H1 (cell line): ENCODE measurements around the gene LCE1F.

Experiments used
- BCL11A ChIP-seq, 2 experiments: IDR thresholded peaks; one replicate each; pipeline ENCODE4 v1.6.1; 2011; ENCODE audit warnings: low read depth in 2 of 2, low read length in 2 of 2, mild to moderate bottlenecking in 2 of 2
- CREB1 ChIP-seq: IDR thresholded peaks from 2 replicates; pipeline ENCODE4 v1.6.1; 2012; ENCODE audit warnings: inconsistent platforms
- POLR2A ChIP-seq, 2 experiments: IDR thresholded peaks; 1 replicate in 1 of 2; 2 replicates in 1 of 2; pipeline ENCODE4 v1.6.1; 2011; ENCODE audit warnings: low read depth in 2 of 2, low read length in 2 of 2, mild to moderate bottlenecking in 2 of 2; ENCODE audit errors: control extremely low read depth in 1 of 2
- TCF12 ChIP-seq: IDR thresholded peaks from 2 replicates; pipeline ENCODE4 v1.6.1; 2011; ENCODE audit warnings: low read depth, mild to moderate bottlenecking, low read length
- TF ChIP-seq, protein P1 (sequence below), 3 experiments: IDR thresholded peaks; 1 replicate in 2 of 3; 2 replicates in 1 of 3; pipeline versions ENCODE4 v1.5.1 to v1.6.1; 2011; ENCODE audit warnings: low read length in 3 of 3, mild to moderate bottlenecking in 3 of 3, inconsistent platforms in 2 of 3, low read depth in 1 of 3, moderate library complexity in 1 of 3; ENCODE audit not compliant: insufficient read depth in 1 of 3; ENCODE audit errors: control extremely low read depth in 1 of 3

DNA sequence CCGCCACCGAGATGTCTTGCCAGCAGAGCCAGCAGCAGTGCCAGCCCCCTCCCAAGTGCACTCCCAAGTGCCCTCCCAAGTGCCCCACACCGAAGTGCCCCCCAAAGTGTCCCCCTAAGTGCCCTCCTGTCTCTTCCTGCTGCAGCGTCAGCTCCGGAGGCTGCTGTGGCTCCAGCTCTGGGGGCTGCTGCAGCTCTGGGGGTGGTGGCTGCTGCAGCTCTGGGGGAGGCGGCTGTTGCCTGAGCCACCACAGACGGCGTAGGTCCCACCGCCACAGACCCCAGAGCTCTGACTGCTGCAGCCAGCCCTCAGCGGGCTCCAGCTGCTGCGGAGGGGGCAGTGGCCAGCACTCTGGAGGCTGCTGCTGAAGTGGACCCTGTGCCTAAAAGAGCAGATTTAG is 1.4 kb downstream of the LCE1F start:
- TF ChIP-seq, protein P1, sequence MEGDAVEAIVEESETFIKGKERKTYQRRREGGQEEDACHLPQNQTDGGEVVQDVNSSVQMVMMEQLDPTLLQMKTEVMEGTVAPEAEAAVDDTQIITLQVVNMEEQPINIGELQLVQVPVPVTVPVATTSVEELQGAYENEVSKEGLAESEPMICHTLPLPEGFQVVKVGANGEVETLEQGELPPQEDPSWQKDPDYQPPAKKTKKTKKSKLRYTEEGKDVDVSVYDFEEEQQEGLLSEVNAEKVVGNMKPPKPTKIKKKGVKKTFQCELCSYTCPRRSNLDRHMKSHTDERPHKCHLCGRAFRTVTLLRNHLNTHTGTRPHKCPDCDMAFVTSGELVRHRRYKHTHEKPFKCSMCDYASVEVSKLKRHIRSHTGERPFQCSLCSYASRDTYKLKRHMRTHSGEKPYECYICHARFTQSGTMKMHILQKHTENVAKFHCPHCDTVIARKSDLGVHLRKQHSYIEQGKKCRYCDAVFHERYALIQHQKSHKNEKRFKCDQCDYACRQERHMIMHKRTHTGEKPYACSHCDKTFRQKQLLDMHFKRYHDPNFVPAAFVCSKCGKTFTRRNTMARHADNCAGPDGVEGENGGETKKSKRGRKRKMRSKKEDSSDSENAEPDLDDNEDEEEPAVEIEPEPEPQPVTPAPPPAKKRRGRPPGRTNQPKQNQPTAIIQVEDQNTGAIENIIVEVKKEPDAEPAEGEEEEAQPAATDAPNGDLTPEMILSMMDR (IDR thresholded peaks at IDR 0.05; ENCODE audit: control extremely low read depth in 1 of 3, insufficient read depth in 1 of 3, low read depth in 1 of 3, low read length in 3 of 3), result no peak
- TF ChIP-seq CREB1 (no peak), BCL11A (IDR thresholded peaks at IDR 0.05; ENCODE audit: low read depth in 2 of 2, low read length in 2 of 2) (no peak), TCF12 (no peak), POLR2A (IDR thresholded peaks at IDR 0.05; ENCODE audit: control extremely low read depth in 1 of 2, low read depth in 2 of 2, low read length in 2 of 2) (no peak)
